ENCODE measurements around the gene TMEM163.

- TF ChIP-seq RAD21 (conservative IDR thresholded peaks at IDR 0.05): no peak
- TF ChIP-seq SMC3 (conservative IDR thresholded peaks at IDR 0.05; ENCODE audit: poor library complexity): no peak
- TF ChIP-seq POLR2AphosphoS5 (IDR thresholded peaks at IDR 0.05): no peak
- TF ChIP-seq CTCF (IDR thresholded peaks at IDR 0.05; ENCODE audit: poor library complexity, severe bottlenecking): no peak
These were observed 288.9 kb downstream of the TMEM163 start for GRCh38 chr2:134429886-134430285.
